SK-N-SH treated with all-trans-retinoic acid at 6 μM for 48 hours (cell line): ENCODE measurements around the gene ERRFI1.
"Not testable (repeated sequence)": the region's sequence is repeated elsewhere in the genome, so short reads cannot be mapped to it uniquely, and the experiment has no call there.

ENCODE experiments used
- ATAC-seq: fragments of 200-7000 bp; cut with Tn5 transposase; 3 replicates; pipeline ENCODE4 v1.9.1; 2020; ENCODE audit warnings: mild to moderate bottlenecking, moderate library complexity
- ARNTL ChIP-seq: fragments of 450-650 bp; formaldehyde crosslinking; IDR thresholded peaks from 2 replicates; pipeline ENCODE4 v1.5.0; 2020; ENCODE audit warnings: low read depth, mild to moderate bottlenecking, moderate library complexity, borderline replicate concordance
- BACH2 ChIP-seq: fragments of 250-450 bp; sonication (Bioruptor Pico); IDR thresholded peaks from 2 replicates; pipeline ENCODE4 v1.9.0; 2021; ENCODE audit warnings: mild to moderate bottlenecking, borderline replicate concordance
- CSDC2 ChIP-seq: fragments of 250-450 bp; sonication (Bioruptor Pico); IDR thresholded peaks from 2 replicates; pipeline ENCODE4 v1.5.0; 2020; ENCODE audit warnings: mild to moderate bottlenecking, moderate library complexity
- CSRNP3 ChIP-seq: fragments of 250-450 bp; sonication (Bioruptor Pico); IDR thresholded peaks from 2 replicates; pipeline ENCODE4 v1.5.1; 2021; ENCODE audit warnings: mild to moderate bottlenecking, moderate library complexity
- ESRRG ChIP-seq: fragments of 250-450 bp; sonication (Bioruptor Pico); IDR thresholded peaks from 2 replicates; pipeline ENCODE4 v1.6.1; 2021; ENCODE audit warnings: mild to moderate bottlenecking
- GLIS3 ChIP-seq: fragments of 250-450 bp; sonication (Bioruptor Pico); IDR thresholded peaks from 2 replicates; pipeline ENCODE4 v1.5.0; 2020; ENCODE audit warnings: mild to moderate bottlenecking, moderate library complexity
- ISL1 ChIP-seq: fragments of 250-450 bp; sonication (Bioruptor Pico); IDR thresholded peaks from 2 replicates; pipeline ENCODE4 v2.1.2; 2022; ENCODE audit warnings: mild to moderate bottlenecking, moderate library complexity
- OSR1 ChIP-seq: fragments of 250-450 bp; sonication (Bioruptor Pico); IDR thresholded peaks from 2 replicates; pipeline ENCODE4 v1.8.0; 2022; ENCODE audit warnings: moderate library complexity, mild to moderate bottlenecking, inconsistent platforms
- POU6F1 ChIP-seq: fragments of 250-450 bp; sonication (Bioruptor Pico); IDR thresholded peaks from 2 replicates; pipeline ENCODE4 v1.8.0; 2021; ENCODE audit warnings: low read depth, mild to moderate bottlenecking, moderate library complexity, borderline replicate concordance
- PPARA ChIP-seq: fragments of 250-450 bp; sonication (Bioruptor Pico); IDR thresholded peaks from 2 replicates; pipeline ENCODE4 v1.5.0; 2020; ENCODE audit warnings: mild to moderate bottlenecking, borderline replicate concordance
- SNAI2 ChIP-seq: fragments of 250-450 bp; sonication (Bioruptor Pico); IDR thresholded peaks from 2 replicates; pipeline ENCODE4 v1.5.0; 2020; ENCODE audit warnings: mild to moderate bottlenecking, moderate library complexity
- TCF4 ChIP-seq: fragments of 250-450 bp; sonication (Bioruptor Pico); IDR thresholded peaks from 2 replicates; pipeline ENCODE4 v1.8.0; 2021; ENCODE audit warnings: mild to moderate bottlenecking, moderate library complexity, borderline replicate concordance
- TOX ChIP-seq: fragments of 250-450 bp; sonication (Bioruptor Pico); IDR thresholded peaks from 2 replicates; pipeline ENCODE4 v1.8.0; 2021; ENCODE audit warnings: mild to moderate bottlenecking, moderate library complexity, borderline replicate concordance
- ZC3H10 ChIP-seq: fragments of 250-450 bp; sonication (Bioruptor Pico); IDR thresholded peaks from 2 replicates; pipeline ENCODE4 v1.5.1; 2021; ENCODE audit warnings: mild to moderate bottlenecking, moderate library complexity
- ZFP3 ChIP-seq: fragments of 250-450 bp; sonication (Bioruptor Pico); IDR thresholded peaks from 2 replicates; pipeline ENCODE4 v1.5.0; 2020; ENCODE audit warnings: mild to moderate bottlenecking, moderate library complexity
- ZFP30 ChIP-seq: fragments of 450-650 bp; formaldehyde crosslinking; IDR thresholded peaks from 2 replicates; pipeline ENCODE4 v1.5.0; 2022; ENCODE audit warnings: mild to moderate bottlenecking, moderate library complexity
- ZNF565 ChIP-seq: fragments of 450-650 bp; formaldehyde crosslinking; conservative IDR thresholded peaks from 2 replicates; pipeline ENCODE4 v1.5.0; 2020; ENCODE audit warnings: low read depth, mild to moderate bottlenecking, moderate library complexity
- ZNF70 ChIP-seq: fragments of 450-650 bp; formaldehyde crosslinking; IDR thresholded peaks from 2 replicates; pipeline ENCODE4 v1.5.0; 2020; ENCODE audit warnings: mild to moderate bottlenecking, moderate library complexity
- ZNF8 ChIP-seq: fragments of 450-650 bp; formaldehyde crosslinking; IDR thresholded peaks from 2 replicates; pipeline ENCODE4 v1.5.0; 2020; ENCODE audit warnings: mild to moderate bottlenecking, moderate library complexity
- TF ChIP-seq, protein P1 (sequence below): fragments of 250-450 bp; sonication (Bioruptor Pico); IDR thresholded peaks from 2 replicates; pipeline ENCODE4 v1.5.1; 2020; ENCODE audit warnings: low read depth, mild to moderate bottlenecking, moderate library complexity
- TF ChIP-seq, protein P2 (sequence below): fragments of 250-450 bp; sonication (Bioruptor Pico); IDR thresholded peaks from 2 replicates; pipeline ENCODE4 v1.8.0; 2020; ENCODE audit warnings: mild to moderate bottlenecking, moderate library complexity, borderline replicate concordance

The ERRFI1 gene

DNA sequence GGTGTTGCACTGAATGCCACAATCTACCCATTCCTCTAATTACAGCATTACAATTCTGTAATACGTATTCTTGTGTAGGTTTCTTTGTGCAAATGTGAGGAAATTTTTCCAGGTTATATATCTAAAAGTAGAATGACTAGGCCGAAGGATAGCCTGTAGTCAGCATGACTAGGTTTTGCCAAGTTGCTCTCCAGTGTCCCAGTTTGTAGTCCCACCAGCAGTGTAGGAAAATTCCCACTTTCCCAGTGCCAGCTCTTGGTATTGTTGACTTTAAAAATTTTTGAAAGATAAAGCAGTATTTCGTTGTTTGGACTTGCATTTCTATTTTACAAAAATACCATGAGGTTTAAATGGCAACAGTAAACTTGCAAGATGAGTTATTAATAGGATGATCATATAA, 61.6 kb downstream of the ERRFI1 start:
- ATAC-seq: no peak

DNA sequence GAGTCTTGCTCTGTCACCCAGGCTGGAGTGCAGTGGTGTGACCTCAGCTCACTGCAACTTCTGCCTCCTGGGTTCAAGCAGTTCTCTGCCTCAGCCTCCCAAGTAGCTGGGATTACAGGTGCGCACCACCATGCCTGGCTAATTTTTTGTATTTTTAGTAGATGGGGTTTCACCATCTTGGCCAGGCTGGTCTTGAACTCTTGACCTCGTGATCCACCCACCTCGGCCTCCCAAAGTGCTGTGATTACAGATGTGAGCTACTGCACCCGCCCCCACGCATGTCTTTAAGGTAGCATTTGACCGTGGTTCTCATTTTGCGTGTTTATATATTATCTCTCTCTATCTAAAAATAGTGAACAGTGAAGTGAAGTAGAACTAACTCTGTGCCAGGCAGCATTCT, 62.3 kb downstream of the ERRFI1 start:
- not testable (repeated sequence) for ATAC-seq

More for the DNA sequence above, 61.6 kb downstream of the ERRFI1 start:
- TF ChIP-seq ZNF565 (no peak), TOX (CRISPR knock-in tag) (no peak), ZFP3 (CRISPR knock-in tag) (no peak), BACH2 (CRISPR knock-in tag) (no peak), TCF4 (CRISPR knock-in tag) (no peak), ESRRG (no peak)
- TF ChIP-seq, protein P1, sequence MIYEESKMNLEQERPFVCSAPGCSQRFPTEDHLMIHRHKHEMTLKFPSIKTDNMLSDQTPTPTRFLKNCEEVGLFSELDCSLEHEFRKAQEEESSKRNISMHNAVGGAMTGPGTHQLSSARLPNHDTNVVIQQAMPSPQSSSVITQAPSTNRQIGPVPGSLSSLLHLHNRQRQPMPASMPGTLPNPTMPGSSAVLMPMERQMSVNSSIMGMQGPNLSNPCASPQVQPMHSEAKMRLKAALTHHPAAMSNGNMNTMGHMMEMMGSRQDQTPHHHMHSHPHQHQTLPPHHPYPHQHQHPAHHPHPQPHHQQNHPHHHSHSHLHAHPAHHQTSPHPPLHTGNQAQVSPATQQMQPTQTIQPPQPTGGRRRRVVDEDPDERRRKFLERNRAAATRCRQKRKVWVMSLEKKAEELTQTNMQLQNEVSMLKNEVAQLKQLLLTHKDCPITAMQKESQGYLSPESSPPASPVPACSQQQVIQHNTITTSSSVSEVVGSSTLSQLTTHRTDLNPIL: no peak

- ATAC-seq: not testable (repeated sequence)
These were observed 62.8 kb downstream of the ERRFI1 start for GRCh38 chr1:7963378-7963730.

DNA sequence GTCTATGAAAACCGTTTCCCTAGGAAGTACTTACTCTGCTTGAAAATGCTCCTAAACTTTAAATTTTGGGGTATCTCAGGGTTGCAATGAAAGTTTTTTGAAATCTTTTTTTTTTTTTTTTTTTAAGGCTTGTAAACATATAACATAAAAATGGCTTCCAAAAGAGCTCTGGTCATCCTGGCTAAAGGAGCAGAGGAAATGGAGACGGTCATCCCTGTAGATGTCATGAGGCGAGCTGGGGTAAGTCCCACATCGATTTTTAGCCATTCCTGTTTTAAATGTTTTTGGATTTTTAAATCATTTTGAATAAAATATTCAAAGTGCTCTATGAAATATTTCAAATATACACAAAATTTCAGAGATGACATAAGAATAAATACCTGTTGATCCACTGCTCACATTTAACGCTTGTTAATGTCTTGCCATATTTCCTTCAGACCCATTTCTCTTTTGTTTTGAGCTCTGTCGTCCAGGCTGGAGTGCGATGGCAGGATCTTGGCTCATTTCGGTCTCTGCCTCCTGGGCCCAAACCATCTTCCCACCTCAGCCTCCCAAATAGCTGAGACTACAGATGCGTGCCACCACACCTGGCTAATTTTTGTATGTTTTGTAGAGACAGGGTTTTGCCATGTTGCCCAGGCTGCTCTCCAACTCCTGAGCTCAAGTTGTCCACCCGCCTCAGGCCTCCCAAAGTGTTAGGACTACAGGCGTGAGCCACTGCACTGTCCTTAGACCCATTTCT, 63.3 kb downstream of the ERRFI1 start:
- no peak for ATAC-seq
- TF ChIP-seq PPARA (CRISPR knock-in tag): no peak
- no peak for TF ChIP-seq ZNF8 (CRISPR knock-in tag)
- TF ChIP-seq POU6F1 (CRISPR knock-in tag): no peak
- TF ChIP-seq OSR1 (CRISPR knock-in tag): no peak
- no peak for TF ChIP-seq GLIS3 (CRISPR knock-in tag)
- no peak for TF ChIP-seq TOX (CRISPR knock-in tag)
- no peak for TF ChIP-seq SNAI2 (CRISPR knock-in tag)
- TF ChIP-seq, protein P1: no peak
- TF ChIP-seq, protein P2, sequence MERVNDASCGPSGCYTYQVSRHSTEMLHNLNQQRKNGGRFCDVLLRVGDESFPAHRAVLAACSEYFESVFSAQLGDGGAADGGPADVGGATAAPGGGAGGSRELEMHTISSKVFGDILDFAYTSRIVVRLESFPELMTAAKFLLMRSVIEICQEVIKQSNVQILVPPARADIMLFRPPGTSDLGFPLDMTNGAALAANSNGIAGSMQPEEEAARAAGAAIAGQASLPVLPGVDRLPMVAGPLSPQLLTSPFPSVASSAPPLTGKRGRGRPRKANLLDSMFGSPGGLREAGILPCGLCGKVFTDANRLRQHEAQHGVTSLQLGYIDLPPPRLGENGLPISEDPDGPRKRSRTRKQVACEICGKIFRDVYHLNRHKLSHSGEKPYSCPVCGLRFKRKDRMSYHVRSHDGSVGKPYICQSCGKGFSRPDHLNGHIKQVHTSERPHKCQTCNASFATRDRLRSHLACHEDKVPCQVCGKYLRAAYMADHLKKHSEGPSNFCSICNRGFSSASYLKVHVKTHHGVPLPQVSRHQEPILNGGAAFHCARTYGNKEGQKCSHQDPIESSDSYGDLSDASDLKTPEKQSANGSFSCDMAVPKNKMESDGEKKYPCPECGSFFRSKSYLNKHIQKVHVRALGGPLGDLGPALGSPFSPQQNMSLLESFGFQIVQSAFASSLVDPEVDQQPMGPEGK (CRISPR knock-in tag): no peak
- TF ChIP-seq CSDC2 (CRISPR knock-in tag): no peak
- TF ChIP-seq ZNF565: no peak
- TF ChIP-seq ESRRG: no peak

DNA sequence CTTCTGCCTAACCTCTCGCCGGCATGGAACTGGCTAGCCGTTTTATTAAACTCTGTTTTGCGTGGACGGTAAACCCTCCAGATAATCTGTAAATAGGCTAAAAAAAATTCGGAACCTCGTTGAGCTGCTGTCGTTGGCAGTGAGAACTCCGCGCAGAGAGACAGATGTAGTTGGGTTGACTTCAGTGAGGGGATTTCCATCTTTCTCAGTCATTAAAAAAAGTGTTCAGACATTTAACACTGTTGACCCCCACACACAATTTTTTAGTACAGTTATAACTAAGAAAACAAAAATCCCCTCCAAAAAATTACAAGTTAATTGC, 64.1 kb downstream of the ERRFI1 start:
- peak; percentile 4; the same call in 2 of the 3 replicates for ATAC-seq
- TF ChIP-seq ESRRG (no peak), CSDC2 (CRISPR knock-in tag) (no peak), BACH2 (CRISPR knock-in tag) (no peak), ARNTL (CRISPR knock-in tag) (no peak), SNAI2 (CRISPR knock-in tag) (no peak), CSRNP3 (CRISPR knock-in tag) (no peak), ZC3H10 (CRISPR knock-in tag) (no peak), PPARA (CRISPR knock-in tag) (no peak), ZNF70 (CRISPR knock-in tag) (no peak), ZNF8 (CRISPR knock-in tag) (no peak), TCF4 (CRISPR knock-in tag) (no peak), ZFP30 (no peak), ZNF565 (no peak), ISL1 (no peak), GLIS3 (CRISPR knock-in tag) (no peak), OSR1 (CRISPR knock-in tag) (no peak), ZFP3 (CRISPR knock-in tag) (no peak)
- TF ChIP-seq, protein P1: no peak
